GM18870 (cell line): ENCODE data around the gene PSMB10.
"Not testable (repeated sequence)": the region's sequence is repeated elsewhere in the genome, so short reads cannot be mapped to it uniquely, and the experiment has no call there.

ENCODE experiments used
- ATAC-seq: cut with Tn5 transposase; IDR thresholded peaks from one replicate; pipeline ENCODE4 v1.9.1; 2021; ENCODE audit warnings: moderate library complexity; ENCODE audit not compliant: unreplicated experiment

The PSMB10 gene

DNA sequence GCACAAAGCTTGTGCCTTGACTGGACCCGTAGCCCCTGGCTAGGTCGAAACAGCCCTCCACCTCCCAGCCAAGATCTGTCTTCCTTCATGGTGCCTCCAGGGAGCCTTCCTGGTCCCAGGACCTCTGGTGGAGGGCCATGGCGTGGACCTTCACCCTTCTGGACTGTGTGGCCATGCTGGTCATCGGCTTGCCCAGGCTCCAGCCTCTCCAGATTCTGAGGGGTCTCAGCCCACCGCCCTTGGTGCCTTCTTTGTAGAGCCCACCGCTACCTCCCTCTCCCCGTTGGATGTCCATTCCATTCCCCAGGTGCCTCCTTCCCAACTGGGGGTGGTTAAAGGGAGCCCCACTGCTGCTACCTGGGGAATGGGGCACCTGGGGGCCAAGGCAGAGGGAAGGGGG is 8.5 kb downstream of the PSMB10 start:
- ATAC-seq: no peak

DNA sequence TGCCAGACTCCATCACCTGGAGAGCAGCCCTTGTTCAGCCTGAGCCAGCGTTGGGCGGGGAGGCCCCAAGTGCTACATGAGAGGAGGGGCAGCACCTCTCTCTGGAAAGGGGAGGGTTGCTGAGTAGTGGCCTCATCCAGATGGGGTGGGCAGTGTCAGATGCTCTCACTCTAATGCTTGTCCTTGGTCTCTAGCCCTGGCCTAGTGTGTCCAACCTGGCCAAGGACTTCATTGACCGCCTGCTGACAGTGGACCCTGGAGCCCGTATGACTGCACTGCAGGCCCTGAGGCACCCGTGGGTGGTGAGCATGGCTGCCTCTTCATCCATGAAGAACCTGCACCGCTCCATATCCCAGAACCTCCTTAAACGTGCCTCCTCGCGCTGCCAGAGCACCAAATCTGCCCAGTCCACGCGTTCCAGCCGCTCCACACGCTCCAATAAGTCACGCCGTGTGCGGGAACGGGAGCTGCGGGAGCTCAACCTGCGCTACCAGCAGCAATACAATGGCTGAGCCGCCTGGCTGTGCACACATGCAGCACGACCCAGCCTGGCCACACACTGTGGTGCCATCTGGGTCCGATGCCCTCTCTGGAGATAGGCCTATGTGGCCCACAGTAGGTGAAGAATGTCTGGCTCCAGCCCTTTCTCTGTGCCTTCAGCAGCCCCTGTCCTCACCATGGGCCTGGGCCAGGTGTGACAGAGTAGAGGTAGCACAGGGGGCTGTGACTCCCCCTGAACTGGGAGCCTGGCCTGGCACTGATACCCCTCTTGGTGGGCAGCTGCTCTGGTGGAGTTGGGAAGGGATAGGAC is 9.3 kb downstream of the PSMB10 start:
- no peak for ATAC-seq

DNA sequence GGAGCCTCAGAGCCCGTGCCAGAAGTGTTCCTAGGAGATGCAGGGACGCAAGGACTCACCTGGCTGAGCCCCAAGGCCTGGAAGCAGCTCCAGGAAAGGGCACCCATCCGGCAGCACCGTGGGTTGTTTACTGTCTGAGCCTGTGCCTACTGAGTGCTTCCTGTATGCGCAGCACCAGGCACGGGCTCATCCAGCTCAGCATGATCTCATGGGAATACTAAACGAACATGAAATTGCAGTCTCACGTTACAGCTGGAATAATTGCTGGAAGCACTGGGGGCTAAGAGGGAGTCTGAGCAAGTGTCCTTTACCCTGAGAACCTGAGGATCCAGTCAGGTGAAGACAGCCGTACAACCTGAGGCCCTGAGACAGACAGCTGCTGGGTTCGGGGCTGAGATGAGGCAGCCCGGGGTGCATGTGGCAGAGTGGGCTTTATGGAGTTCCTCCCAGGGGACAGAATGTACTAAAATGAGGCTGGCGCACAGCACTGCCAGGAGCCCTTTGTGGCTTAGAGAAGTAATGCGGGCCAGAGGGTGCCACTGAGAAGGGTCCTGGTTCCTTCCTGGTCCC is 10.4 kb downstream of the PSMB10 start:
- no peak for ATAC-seq

DNA sequence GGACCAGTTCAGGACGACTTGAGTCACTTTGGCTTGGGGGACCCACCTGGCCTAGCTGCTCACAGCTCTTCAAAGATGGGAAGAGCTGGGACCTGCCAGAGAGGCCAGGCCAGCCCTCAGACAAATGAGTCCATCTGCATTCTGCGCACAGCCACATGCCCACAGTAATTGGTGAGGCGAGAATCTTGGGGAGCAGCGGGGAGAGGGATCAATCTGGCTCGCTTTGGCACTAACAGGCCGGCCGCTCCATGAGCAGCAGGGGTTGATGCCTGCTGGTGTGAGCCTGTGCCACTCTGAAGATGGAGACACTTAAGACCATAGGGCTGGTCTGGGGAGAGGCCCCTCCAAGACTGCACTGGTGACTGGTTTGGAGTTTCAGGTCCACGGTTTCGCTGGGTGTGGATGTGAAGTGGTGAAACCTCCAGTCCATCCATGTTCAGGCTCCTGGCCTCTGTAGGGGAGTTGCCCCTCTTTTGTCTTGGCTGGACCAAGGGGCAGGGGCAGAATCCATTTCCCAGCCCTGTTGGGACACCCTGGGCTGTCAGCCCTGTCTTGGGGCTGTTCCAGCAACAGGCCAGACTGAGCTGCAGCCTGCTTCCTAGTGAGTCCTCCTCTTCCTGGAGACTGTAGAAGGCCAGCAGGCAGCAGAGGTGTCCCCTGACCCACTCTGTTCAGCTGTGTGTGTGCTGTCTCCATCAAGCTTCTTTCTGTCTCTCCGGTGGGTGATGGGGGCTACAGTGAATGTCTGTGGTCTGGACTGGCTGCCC is 12.3 kb downstream of the PSMB10 start:
- ATAC-seq: no peak

DNA sequence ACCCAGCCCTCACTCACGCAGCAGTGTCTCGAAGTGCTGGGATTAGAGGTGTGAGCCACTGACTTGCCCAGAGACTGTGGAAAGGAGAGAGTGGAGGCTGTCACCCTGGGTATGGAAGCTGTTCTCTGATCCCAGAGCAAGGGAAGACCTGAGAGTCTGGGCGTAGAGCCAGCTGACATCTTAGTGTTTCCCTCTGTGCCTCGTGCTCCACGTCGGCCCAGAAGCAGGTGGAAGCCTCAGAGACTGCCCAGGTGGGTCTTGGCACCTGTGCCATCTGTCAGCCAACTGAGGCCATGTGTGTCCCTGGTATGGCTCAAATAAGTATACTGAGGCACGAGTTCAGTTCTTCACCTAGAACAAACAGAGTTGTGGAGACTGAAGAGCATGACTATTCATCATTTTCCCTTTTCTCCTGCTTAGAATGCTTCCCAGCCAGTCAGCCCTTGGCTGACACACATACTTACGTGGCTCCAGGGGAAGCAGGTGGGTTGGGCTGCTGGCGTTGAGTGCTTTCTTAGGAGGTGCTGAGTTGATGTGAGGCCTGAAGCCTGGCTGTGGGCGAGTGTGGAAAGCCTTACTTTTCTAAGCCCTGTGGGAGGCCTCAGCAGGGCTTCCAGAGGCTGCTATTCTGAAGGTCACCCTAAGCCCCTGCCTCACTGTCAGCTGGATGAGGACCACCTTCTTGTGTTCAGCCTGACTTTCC is 13.1 kb downstream of the PSMB10 start:
- no peak for ATAC-seq

DNA sequence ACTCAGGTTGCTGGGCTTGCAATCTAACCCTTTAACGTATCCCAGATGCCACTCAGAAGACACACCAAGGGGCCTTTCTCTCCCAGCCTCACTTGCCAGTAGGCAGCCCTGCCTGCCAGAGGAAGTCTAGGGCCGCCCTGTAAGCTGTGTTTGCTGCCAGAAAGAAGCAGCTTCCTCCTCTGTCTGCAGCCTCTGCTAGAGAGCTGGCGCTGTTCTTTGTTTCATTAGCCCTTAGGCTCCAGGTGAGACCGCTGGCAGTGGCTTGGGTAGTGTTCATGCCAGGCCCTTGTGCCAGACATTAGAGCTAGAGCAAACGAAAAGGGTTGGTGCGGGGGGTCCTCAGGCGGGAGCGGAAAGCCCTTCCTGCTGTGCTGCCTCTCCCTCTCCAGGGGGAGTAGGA is 13.9 kb downstream of the PSMB10 start:
- ATAC-seq: no peak

DNA sequence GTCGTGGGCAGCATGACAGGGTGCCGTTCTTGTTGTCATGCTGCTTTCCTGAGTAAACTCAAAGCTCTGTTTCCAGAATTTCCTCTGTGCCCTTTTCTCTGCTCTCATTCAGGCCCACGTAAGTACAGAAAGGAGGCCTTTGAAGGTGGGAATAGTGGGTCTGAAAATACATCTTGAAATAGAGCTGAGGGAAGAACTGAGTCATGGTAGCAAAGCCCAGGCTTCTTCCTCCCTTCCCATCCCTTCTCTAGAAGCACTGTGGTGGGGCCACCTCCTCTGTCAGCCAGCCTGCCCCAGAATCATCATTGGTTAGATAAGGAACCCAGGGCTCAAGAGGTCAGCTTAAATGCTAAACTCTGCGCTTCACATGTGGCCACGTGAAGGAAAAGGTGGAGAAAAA is 14.4 kb downstream of the PSMB10 start:
- no peak for ATAC-seq

DNA sequence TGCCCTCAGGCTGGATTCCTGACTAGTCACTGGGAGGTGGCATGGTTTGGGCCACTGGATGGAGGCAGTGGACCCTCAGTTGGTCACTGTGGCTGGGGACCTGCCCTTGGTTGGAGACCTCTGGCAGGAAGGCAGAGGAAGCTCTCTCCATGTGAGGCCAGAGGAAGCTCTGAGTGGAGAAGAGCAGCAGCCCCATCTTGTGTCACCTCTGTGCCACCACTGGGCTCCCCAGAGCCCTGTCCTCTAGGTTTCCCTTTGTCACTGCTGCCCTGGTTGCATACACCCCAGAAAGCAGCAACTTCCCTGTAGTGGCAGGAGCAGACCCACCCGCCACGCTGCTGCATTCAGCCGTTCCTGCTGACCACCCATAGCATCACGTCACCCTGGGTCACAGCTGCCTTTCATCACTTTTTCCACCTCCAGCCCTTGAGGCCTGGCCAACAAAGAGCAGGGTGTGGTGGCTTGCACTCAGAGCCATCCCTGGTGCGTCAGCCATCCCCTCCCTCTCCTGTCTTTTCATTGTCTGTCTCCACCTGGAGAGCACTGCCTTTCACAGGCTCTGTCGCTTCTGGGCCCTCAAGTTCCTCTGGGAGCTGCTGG is 16.9 kb downstream of the PSMB10 start:
- no peak for ATAC-seq

DNA sequence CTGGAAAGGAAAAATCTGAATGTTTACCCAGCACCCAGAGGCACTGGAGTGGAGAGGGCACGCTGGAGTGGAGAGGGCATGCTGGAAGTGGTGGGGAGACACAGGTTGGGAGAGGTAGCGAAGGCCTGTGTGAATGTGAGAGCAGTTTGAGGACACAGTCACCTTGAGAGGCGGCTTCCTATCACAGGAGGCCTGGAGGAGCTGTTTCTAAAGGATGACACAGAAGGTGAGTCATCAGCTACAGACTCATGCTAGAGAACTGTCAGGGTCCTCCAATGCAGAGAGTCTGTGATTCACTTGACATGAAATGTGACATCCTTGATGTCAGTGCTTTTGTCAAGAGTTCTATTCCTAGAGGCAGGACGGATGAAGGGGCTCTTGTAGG is 18.8 kb downstream of the PSMB10 start:
- no peak for ATAC-seq

DNA sequence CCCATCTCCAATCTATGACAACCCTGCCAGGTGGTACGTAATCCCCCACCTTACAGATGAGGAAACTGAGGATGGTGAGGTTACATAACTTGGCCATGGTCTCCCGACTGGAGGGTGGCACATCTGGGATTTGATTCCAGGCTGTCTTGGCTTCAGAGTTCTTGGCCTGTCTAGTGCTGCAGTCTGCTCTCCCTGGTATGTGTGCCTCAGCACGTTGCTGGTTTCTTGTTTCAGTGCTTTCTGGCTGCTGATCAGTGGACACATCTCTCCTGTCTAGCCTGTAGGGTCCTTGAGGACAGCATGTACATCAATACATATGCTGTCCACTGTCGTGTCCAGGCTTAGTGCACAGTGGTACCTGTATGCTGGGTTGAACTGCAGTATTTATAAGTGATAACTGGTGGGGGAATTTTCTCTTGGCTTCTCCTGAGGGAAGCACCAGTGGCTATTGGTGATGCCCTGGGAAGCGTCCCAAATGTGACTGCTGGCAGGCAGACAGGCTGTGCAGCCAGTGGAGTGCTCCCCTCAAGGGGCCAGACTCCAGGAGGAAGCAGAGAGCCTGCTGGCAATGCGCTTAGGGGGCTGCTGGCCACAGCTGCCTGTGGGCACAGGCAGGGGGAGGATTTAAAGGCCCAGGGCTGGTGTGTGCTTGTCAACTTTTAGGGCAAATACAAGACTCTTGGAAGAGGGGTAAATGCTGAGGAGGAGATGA is 19.4 kb downstream of the PSMB10 start:
- ATAC-seq: no peak

DNA sequence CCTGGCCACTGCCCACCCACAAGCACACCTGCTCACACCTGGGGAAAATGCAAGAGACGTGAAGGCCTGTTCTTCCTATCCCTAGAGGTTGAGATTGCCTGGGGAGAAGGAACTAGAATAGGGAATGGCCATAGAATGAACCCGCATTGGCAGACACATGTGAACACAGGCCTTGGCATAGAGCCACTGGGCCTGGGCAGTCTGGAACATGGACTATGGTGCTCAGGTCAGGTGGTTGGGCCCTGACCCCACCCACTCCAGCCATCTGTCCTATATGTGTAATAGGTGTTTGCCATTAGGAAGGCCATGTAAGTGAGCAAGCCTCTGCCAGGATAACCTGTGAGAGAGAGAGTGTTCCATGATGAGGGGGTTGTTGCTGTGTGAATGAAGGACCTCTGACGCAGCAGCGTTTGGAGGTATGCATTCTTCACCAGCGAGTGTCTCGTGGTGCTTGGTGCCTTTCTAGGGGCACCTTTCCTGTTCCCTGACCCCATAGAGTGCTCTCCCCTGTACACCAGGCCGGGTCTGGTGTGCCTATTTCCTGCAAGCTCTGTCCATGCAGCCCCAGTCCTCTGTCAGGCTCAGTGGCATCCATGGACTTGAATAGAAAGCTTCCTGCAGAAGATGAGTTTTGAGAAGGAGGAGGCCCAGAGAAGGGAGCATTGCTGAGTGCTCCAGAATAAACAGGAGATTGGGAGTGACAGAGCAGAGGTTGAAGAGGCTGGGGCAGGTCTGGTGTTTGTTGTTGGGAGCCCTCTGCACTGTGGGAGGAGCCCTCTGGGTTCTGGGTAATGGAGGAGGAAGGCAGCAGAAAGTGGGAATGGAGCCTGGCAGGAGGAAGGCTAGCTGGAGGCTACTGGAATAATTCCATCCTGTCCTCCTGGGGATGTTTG is 20.6 kb downstream of the PSMB10 start:
- no peak for ATAC-seq

DNA sequence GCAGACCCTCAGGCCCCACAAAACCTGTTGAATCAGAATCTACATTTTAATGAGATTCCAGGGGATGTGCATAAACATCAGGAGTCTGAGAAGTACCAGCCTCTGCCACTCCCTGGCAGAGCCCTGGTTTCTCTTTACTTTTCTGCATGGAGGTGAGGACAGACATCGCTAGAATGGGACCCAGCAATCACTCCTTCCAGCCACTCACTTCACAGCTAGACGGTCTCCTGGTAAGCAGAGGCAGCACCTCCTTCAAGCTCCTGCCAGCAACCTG is 21.2 kb downstream of the PSMB10 start:
- ATAC-seq: not testable (repeated sequence)

DNA sequence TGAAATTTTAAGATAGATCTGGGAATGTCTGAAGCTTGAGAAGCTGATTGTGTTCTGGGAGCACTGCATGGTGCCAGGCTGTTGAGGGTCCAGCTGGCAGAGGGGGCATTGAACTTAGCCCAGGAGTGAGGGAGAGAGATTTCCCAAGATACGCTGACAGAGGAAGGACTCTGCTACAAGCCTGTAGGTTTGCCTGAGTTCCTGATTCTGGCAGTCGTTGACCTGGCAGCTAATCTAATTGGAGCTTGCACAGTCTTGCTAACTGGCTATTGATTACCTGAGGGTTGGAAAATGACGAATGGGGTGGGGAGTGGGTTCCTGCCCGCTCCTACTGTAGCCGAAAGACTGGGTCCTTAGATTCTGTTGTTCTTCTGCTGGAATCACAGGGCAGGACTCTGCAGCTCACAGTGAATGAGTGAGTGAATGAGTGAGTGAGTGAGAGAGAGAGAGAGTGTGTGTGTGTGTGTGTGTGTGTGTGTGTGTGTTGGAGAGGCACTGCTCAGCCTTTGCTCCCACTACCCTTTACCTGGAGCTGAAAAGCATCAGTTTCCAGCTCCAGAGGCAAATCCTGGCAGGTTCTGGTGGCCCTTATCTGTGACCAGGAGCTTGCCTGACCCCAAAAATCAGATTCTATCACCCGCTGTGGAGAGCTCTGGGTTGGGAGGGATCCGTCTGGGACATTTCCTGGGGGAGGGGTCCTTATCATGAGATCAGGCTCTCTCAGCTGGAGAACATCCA is 21.7 kb downstream of the PSMB10 start:
- no peak for ATAC-seq

DNA sequence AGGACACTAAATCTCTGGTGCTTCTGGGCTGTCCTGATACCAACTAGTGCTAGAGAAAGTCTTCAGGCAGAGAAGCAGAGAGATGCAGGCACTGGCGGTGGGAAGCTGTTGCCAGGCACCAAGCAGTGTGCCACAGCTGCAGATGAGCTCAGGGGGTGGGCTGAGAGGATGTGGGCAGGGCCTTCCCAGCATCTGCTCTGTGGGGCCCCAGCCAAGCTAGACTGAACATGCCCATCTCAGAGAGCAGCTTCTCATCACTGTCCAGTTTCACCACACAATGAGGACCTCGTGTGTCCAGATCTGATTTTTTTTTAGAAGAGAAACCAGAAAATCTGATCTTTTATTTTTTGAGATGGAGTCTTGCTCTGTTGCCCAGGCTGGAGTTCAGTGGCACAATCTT is 26.5 kb downstream of the PSMB10 start:
- ATAC-seq: no peak

DNA sequence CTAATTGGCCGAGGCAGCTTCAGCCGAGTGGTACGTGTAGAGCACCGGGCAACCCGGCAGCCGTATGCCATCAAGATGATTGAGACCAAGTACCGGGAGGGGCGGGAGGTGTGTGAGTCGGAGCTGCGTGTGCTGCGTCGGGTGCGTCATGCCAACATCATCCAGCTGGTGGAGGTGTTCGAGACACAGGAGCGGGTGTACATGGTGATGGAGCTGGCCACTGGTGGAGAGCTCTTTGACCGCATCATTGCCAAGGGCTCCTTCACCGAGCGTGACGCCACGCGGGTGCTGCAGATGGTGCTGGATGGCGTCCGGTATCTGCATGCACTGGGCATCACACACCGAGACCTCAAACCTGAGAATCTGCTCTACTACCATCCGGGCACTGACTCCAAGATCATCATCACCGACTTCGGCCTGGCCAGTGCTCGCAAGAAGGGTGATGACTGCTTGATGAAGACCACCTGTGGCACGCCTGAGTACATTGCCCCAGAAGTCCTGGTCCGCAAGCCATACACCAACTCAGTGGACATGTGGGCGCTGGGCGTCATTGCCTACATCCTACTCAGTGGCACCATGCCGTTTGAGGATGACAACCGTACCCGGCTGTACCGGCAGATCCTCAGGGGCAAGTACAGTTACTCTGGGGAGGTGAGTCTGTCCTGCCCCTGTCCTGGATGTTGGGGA is 27.5 kb downstream of the PSMB10 start:
- no peak for ATAC-seq

DNA sequence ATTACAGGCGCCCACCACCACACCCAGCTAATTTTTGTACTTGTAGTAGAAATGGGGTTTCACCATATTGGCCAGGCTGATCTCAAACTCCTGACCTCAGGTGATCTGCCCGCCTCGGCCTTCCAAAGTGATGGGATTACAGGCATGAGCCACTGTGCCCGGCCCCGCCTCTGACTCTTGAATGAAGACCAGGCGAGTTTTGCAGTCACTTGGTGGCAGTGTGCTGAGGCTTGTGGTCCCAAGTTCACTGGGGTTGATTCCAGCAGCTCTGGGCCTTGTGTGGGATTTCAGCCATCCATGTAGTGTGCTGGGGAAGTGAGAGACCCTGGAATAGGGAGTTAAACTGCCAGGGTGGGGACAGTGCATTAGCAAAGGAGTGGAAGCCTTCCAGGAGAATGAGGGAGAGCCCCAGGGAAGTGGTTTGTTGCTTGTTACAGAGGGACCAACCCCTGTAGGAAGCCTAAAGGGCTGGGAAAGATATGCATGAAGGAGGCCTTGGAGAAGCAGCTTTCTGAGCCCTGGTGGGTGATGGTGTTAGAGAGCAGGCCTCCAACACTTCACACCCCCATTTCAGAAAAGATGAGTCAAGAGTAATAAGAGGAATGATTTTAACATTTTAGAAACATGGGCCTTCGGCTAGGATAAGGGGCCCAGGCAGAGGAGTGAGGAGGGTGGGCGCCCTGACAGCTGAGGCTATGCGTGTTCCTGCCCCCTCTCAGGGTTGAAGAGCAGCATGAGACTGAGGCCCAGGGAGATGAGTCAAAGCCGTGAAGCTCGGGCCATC is 29.1 kb downstream of the PSMB10 start:
- ATAC-seq: no peak

DNA sequence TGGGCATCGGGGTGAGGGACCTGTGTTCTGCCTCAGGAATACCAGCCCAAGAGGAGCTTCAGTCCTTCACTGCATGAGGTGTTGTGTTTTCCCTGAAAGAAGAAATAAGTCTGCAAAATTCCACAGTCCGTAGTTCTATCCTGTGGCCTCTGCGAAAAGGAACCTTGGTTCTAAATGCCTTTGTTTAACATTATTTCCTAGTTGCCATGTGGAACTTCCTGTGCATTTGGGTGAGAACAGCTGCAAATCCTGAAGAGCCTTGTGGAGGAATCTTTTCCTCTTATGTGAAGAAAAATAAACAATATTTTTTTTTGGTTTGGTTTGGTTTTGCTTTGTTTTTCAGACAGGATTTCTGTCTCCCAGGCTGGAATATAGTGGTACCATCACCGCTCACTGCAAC is 33.8 kb downstream of the PSMB10 start:
- ATAC-seq: no peak

DNA sequence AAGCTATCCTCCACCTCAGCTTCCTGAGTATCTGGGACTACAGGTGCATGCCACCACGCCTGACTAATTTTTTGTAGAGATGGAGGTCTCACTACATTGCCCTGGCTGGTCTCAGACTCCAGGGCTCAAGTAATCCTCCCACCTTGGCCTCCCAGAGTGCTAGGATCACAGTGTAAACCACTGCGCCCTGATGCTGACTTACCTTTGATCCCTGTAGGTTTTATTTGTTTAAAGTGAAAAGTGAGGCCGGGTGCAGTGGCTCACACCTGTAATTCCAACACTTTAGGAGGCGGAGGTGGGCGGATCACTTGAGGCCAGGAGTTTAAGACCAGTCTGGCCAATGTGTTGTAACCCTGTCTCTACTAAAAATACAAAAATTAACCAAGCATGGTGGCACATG is 34.9 kb downstream of the PSMB10 start:
- ATAC-seq: no peak
